Measurements from ENCODE around the gene CLIP1. TPM values are rescaled to one million over a fixed set of nuclear protein-coding genes. Genes with fewer than 3 reads are reported as not detected.

Gene CLIP1
- polyA plus RNA-seq, 1 donor (not counting 4 experiments of a cell fraction or from before 2014, with no cell fraction given) = 54.0 TPM

GRCh38 chr12:122323311-122324019 lies 99.0 kb downstream of the CLIP1 start:
- peaks cover 2% of the 10 kb centered on the region for H3K9me1 ChIP-seq (ENCODE audit: control insufficient read depth, extremely low read depth, insufficient read depth, low read length)
- no peak overlapping the region for H3K4me3 ChIP-seq (ENCODE audit: control insufficient read depth in 2 of 3, extremely low read depth in 1 of 3, insufficient read depth in 2 of 3, low read depth in 1 of 3, low read length in 3 of 3)
- DNase-seq (ENCODE audit: low read depth, low spot score) (no peak), FAIRE-seq (no peak)
- peaks cover 26 to 41% of the 10 kb centered on the region in 2 experiments for H3K36me3 ChIP-seq (ENCODE audit: control insufficient read depth in 2 of 2, extremely low read depth in 1 of 2, insufficient read depth in 2 of 2, low read length in 2 of 2)
- H3K79me2 ChIP-seq (ENCODE audit: control insufficient read depth, insufficient read depth, low read length) = no peaks in the 10 kb centered on the region
- H3K4me1 ChIP-seq (ENCODE audit: control insufficient read depth, extremely low read depth, insufficient read depth, low read length) = no peaks in the 10 kb centered on the region
- H3K27me3 ChIP-seq (ENCODE audit: control insufficient read depth, extremely low read depth, insufficient read depth, low read length) = no peaks in the 10 kb centered on the region
- H3K9ac ChIP-seq (ENCODE audit: control insufficient read depth, extremely low read depth, insufficient read depth, low read length) = no peak overlapping the region
- TF ChIP-seq EZH2 (IDR thresholded peaks at IDR 0.05; ENCODE audit: low read length) = no peak
- TF ChIP-seq CTCF (optimal IDR thresholded peaks at IDR 0.05 in 1 of 3, IDR thresholded peaks at IDR 0.05 in 1 of 3, conservative IDR thresholded peaks at IDR 0.05 in 1 of 3; ENCODE audit: extremely low read depth in 1 of 3, insufficient read depth in 2 of 3, low read length in 3 of 3) = no peak
- H2AFZ ChIP-seq (ENCODE audit: control insufficient read depth, low read length) = no peak overlapping the region
- H3K27ac ChIP-seq (ENCODE audit: control insufficient read depth, insufficient read depth, low read length) = no peak overlapping the region
- H3K4me2 ChIP-seq (ENCODE audit: control insufficient read depth, extremely low read depth, insufficient read depth, low read depth, low read length) = no peak overlapping the region
- dilution Hi-C loops (cut with MboI; ENCODE audit: extremely low pct_ligation_motif_present, low sequenced_read_pairs) = no loop called here
- no peaks in the 10 kb centered on the region for H3K9me3 ChIP-seq (ENCODE audit: control insufficient read depth, low read depth, low read length)
- peaks cover 2% of the 10 kb centered on the region for H4K20me1 ChIP-seq (ENCODE audit: control insufficient read depth, extremely low read depth, insufficient read depth, low read length)

- Histone ChIP-seq H2AFZ (ENCODE audit: control insufficient read depth, low read length) (no peak overlapping the region), H3K9ac (ENCODE audit: control insufficient read depth, extremely low read depth, insufficient read depth, low read length) (no peak overlapping the region), H3K27ac (ENCODE audit: control insufficient read depth, insufficient read depth, low read length) (no peak overlapping the region), H4K20me1 (ENCODE audit: control insufficient read depth, extremely low read depth, insufficient read depth, low read length) (peaks cover 2% of the 10 kb centered on the region), H3K27me3 (ENCODE audit: control insufficient read depth, extremely low read depth, insufficient read depth, low read length) (no peaks in the 10 kb centered on the region), H3K36me3 (ENCODE audit: control insufficient read depth in 2 of 2, extremely low read depth in 1 of 2, insufficient read depth in 2 of 2, low read length in 2 of 2) (peaks cover 23 to 35% of the 10 kb centered on the region in 2 experiments), H3K9me3 (ENCODE audit: control insufficient read depth, low read depth, low read length) (no peaks in the 10 kb centered on the region), H3K4me2 (ENCODE audit: control insufficient read depth, extremely low read depth, insufficient read depth, low read depth, low read length) (no peak overlapping the region), H3K79me2 (ENCODE audit: control insufficient read depth, insufficient read depth, low read length) (no peaks in the 10 kb centered on the region), H3K4me3 (ENCODE audit: control insufficient read depth in 2 of 3, extremely low read depth in 1 of 3, insufficient read depth in 2 of 3, low read depth in 1 of 3, low read length in 3 of 3) (no peak overlapping the region), H3K4me1 (ENCODE audit: control insufficient read depth, extremely low read depth, insufficient read depth, low read length) (no peaks in the 10 kb centered on the region), H3K9me1 (ENCODE audit: control insufficient read depth, extremely low read depth, insufficient read depth, low read length) (peaks cover 2% of the 10 kb centered on the region)
- no peak for DNase-seq (ENCODE audit: low read depth, low spot score)
- no peak for FAIRE-seq
- TF ChIP-seq EZH2 (IDR thresholded peaks at IDR 0.05; ENCODE audit: low read length) = no peak
- no peak for TF ChIP-seq CTCF (optimal IDR thresholded peaks at IDR 0.05 in 1 of 3, IDR thresholded peaks at IDR 0.05 in 1 of 3, conservative IDR thresholded peaks at IDR 0.05 in 1 of 3; ENCODE audit: extremely low read depth in 1 of 3, insufficient read depth in 2 of 3, low read length in 3 of 3)
- dilution Hi-C loops (cut with MboI; ENCODE audit: extremely low pct_ligation_motif_present, low sequenced_read_pairs) = no loop called here
These were observed 100.0 kb downstream of the CLIP1 start for GRCh38 chr12:122322501-122322900.
